ENCODE data around the gene PPP3CA.

GRCh38 chr4:101008503-101008902 lies 338.8 kb downstream of the PPP3CA start:
- no peak for TF ChIP-seq CTCF (IDR thresholded peaks at IDR 0.05)
- no peak for TF ChIP-seq POLR2A (IDR thresholded peaks at IDR 0.05)
